Fibroblast of villous mesenchyme (primary cell): ENCODE data around the gene TBCK. TPM values are rescaled to one million over a fixed set of nuclear protein-coding genes. Genes with fewer than 3 reads are reported as not detected.

Experiments
- DNase-seq: peaks from one replicate; pipeline ENCODE4 v3.0.0-alpha.2; 2010; ENCODE audit warnings: low read depth
- H3K4me3 ChIP-seq: 2 replicates; pipeline ENCODE4 v1.5.1; 2011; ENCODE audit warnings: low read depth, mild to moderate bottlenecking, low read length
- total RNA-seq: library from RNA; depleted of rRNA; stranded (reverse); fragments of >200 nt; gene quantifications from 2 replicates; pipeline ENCODE4 v1.2.3, GENCODE V29; 2012
- TF ChIP-seq, protein P1 (sequence below): IDR thresholded peaks from 2 replicates; pipeline ENCODE4 v1.5.1; 2012; ENCODE audit warnings: low read depth, mild to moderate bottlenecking, low read length; ENCODE audit not compliant: insufficient read depth

The TBCK gene
- total RNA-seq, 1 donor: 80.3 TPM

DNA sequence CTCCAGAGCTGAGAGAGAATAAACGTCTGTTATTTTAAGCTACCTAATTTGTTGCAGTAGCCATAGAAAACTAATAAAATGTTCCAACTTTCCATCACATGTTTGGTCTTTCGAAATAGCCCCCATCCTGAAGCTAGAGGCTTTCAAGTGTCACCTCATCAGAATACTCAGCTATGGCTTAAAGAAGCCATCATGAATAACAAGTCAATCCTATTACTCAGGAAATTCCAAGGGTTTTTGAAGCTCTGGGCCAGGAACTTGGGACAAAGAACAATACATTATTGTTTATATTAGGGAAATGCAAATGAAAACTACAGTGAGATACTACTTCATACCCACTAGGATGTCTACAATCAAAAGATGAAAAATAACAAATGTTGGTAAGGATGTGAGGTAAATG, 42.2 kb downstream of the TBCK start:
- TF ChIP-seq, protein P1, sequence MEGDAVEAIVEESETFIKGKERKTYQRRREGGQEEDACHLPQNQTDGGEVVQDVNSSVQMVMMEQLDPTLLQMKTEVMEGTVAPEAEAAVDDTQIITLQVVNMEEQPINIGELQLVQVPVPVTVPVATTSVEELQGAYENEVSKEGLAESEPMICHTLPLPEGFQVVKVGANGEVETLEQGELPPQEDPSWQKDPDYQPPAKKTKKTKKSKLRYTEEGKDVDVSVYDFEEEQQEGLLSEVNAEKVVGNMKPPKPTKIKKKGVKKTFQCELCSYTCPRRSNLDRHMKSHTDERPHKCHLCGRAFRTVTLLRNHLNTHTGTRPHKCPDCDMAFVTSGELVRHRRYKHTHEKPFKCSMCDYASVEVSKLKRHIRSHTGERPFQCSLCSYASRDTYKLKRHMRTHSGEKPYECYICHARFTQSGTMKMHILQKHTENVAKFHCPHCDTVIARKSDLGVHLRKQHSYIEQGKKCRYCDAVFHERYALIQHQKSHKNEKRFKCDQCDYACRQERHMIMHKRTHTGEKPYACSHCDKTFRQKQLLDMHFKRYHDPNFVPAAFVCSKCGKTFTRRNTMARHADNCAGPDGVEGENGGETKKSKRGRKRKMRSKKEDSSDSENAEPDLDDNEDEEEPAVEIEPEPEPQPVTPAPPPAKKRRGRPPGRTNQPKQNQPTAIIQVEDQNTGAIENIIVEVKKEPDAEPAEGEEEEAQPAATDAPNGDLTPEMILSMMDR: no peak
- H3K4me3 ChIP-seq: no peak overlapping the region
- DNase-seq: peak; percentile 20

DNA sequence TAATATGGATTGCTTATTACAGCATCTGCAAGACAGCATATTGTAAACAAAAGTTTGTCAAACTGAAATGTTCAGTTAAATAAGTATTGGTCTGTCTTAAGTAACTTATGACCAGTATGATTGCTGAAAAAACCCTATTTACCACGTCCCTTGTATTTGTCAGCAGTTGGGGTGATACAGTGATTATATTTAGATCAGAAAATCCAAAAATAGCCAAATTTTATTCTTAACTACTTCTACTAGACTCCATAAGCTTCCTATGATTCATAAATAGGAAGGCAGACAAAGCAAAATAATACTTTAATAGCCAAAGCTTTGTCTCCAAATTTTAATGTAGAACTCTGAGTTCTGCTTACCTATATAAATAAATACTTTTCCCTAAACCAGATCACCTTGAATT, 45.3 kb downstream of the TBCK start:
- TF ChIP-seq, protein P1: no peak
- no peak for DNase-seq
- no peak overlapping the region for H3K4me3 ChIP-seq

DNA sequence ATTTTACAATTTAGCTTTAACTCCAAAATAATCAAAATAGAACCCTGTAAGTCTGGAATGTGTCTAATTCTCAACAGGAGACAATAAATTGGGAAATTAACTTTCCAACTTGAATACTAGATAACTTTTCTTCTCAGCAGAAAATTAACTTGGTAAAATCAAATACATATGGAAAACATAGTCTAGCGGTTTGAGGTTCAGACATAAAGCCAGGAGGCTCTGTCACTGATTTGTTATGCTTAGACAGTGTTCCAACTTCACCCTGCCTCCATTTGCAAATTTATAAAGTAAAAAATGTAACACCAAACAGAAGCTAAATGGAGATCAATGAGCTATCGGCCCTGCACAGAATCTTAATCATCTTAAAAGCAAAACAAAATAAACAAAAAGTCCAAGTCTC, 46.3 kb downstream of the TBCK start:
- TF ChIP-seq, protein P1: no peak
- no peak overlapping the region for H3K4me3 ChIP-seq
- no peak for DNase-seq

DNA sequence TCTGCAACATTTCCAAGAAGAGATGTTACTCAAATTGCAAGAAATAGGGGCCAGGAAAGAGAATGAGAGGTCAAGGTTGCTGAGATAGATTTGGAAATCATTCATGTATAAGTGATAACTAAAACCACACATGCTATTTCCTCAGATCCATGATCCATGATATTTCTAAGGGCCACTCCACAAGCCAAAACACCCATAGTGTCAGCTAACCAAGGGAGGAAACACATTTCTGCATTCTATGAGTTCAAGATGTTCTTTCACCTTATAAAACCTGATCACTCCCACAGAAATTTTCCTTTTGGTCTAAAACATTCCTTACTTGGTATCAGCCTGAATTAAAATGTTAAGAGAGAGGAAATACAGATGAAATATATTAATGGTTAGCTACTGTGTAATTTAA, 47.2 kb downstream of the TBCK start:
- TF ChIP-seq, protein P1: no peak
- no peak overlapping the region for H3K4me3 ChIP-seq
- no peak for DNase-seq

DNA sequence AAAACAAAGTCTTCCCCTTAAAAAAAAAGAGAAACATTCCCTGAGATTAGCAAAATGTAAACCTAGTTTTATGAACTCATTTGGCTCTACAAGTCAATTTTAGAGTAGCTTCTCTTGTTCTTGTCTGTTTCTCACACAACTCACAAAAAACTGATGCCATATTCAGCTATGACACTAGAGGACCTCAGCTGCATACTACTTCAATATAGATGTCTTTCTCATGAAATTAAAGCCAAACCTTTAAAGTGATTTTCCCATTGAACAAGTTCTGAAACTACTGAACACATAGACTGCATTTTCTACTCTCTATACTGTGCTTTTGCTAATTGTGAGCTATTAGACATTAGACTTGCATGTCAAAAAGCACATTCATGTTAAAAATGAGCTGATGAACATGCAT, 49.8 kb downstream of the TBCK start:
- DNase-seq: peak; percentile 58
- H3K4me3 ChIP-seq: no peak overlapping the region
- TF ChIP-seq, protein P1: peak; percentile 68

DNA sequence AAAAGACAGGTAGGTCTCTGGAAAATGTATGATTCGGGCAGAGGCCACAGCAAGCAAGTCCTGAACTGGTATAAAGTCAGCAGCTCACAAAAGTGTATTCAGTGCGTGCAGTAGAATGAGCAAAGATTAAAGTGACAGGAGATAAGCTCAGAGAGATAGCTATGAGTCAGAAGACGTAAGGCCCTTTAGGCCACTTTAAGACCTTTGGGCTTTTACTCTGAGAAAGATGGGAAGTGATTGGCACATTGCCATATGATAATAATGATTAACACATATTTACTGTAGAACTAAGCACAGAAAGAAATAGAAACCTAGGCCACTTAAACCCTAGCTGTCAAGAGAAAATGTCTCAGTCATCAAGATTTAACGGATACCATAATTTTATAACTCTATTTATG, 51.7 kb downstream of the TBCK start:
- peak; percentile 34 for DNase-seq
- TF ChIP-seq, protein P1: no peak

DNA sequence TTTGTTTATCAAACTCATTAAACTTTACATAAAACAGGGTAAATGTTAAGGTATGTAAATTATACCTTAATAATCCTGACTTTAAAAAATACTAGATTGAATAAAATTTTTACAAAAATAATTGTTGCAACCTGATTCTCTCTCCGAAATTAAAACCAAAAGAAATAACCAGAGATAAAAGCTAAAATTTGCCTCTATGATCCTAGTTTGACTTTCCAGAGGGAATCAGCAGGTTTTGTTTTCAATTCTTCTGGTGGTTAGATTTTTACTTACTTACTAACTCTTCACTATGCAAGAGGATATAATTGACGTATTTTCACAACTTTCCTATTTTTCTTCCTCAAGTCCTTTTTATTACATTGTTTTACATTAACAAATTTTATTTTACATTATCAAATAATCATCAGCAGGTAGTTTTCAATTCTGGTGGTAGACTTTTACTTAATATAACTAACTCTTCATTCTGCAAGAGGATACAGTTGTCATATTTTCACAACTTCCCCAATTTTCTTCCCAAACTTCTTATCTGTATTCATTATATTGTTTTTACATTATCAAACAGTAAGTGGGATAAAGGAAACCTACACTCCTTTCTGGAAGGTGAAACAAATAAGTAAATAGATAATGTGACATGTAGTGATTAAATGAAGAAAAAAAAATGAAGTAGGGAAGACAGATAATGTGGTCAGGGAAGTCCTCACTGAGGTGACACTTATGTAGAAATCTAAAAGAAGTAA, 52.2 kb downstream of the TBCK start:
- no peak for DNase-seq
- TF ChIP-seq, protein P1: no peak
- no peak overlapping the region for H3K4me3 ChIP-seq

More for the DNA sequence above, 51.7 kb downstream of the TBCK start:
- H3K4me3 ChIP-seq: no peak overlapping the region
